Measurements from ENCODE around the gene ACBD6.

GRCh38 chr1:180524160-180524914 is 22.0 kb upstream of the ACBD6 start:
- TF ChIP-seq EZH2 (IDR thresholded peaks at IDR 0.05): no peak
- no peak for TF ChIP-seq POLR2AphosphoS5 (IDR thresholded peaks at IDR 0.05; ENCODE audit: borderline replicate concordance, low read depth, low read length)
- TF ChIP-seq FOXP2 (optimal IDR thresholded peaks at IDR 0.05; ENCODE audit: control extremely low read depth, extremely low read length, insufficient read depth): no peak
